Measurements from ENCODE around the gene SLX9. TPM values are rescaled to one million over a fixed set of nuclear protein-coding genes. Genes with fewer than 3 reads are reported as not detected.

The SLX9 gene
- total RNA-seq, 1 donor from 2014 or later = 33.1 TPM

GRCh38 chr21:44996983-44997936 is 57.4 kb downstream of the SLX9 start:
- no peak for TF ChIP-seq CTCF (IDR thresholded peaks at IDR 0.05; ENCODE audit: unreplicated experiment)
- H3K4me3 Mint-ChIP-seq (ENCODE audit: low read depth) = no peak overlapping the region

GRCh38 chr21:44998086-44998620 is 58.3 kb downstream of the SLX9 start:
- TF ChIP-seq CTCF (IDR thresholded peaks at IDR 0.05; ENCODE audit: unreplicated experiment) = no peak
- H3K9me3 Mint-ChIP-seq (ENCODE audit: low read depth) = no peaks in the 10 kb centered on the region
- no peak overlapping the region for H3K27ac Mint-ChIP-seq
- H3K4me3 Mint-ChIP-seq (ENCODE audit: low read depth) = no peak overlapping the region
- H3K4me1 Mint-ChIP-seq (ENCODE audit: low read depth) = peaks cover 1% of the 10 kb centered on the region
- H3K36me3 Mint-ChIP-seq (ENCODE audit: insufficient read depth) = no peaks in the 10 kb centered on the region
- no peak for DNase-seq (ENCODE audit: low spot score, unreplicated experiment)
- peaks cover 4% of the 10 kb centered on the region for H3K27me3 Mint-ChIP-seq

More at GRCh38 chr21:44996983-44997936, 57.4 kb downstream of the SLX9 start:
- Mint-ChIP-seq H3K36me3 (ENCODE audit: insufficient read depth) (no peaks in the 10 kb centered on the region), H3K27me3 (peaks cover 4% of the 10 kb centered on the region), H3K27ac (peak overlapping the region; percentile 67), H3K4me1 (ENCODE audit: low read depth) (peaks cover 1% of the 10 kb centered on the region), H3K9me3 (ENCODE audit: low read depth) (no peaks in the 10 kb centered on the region)
- no peak for DNase-seq (ENCODE audit: low spot score, unreplicated experiment)

GRCh38 chr21:44998621-44999427 is 59.0 kb downstream of the SLX9 start:
- TF ChIP-seq CTCF (IDR thresholded peaks at IDR 0.05; ENCODE audit: unreplicated experiment) = no peak
- no peaks in the 10 kb centered on the region for H3K9me3 Mint-ChIP-seq (ENCODE audit: low read depth)
- no peak for DNase-seq (ENCODE audit: low spot score, unreplicated experiment)
- H3K27me3 Mint-ChIP-seq = peaks cover 4% of the 10 kb centered on the region
- peaks cover 6% of the 10 kb centered on the region for H3K4me1 Mint-ChIP-seq (ENCODE audit: low read depth)
- H3K4me3 Mint-ChIP-seq (ENCODE audit: low read depth) = no peak overlapping the region
- no peak overlapping the region for H3K27ac Mint-ChIP-seq
- no peaks in the 10 kb centered on the region for H3K36me3 Mint-ChIP-seq (ENCODE audit: insufficient read depth)

- peaks cover 6% of the 10 kb centered on the region for H3K4me1 Mint-ChIP-seq (ENCODE audit: low read depth)
- no peak overlapping the region for H3K27ac Mint-ChIP-seq
- H3K4me3 Mint-ChIP-seq (ENCODE audit: low read depth) = no peak overlapping the region
- DNase-seq (ENCODE audit: low spot score, unreplicated experiment) = no peak
- TF ChIP-seq CTCF (IDR thresholded peaks at IDR 0.05; ENCODE audit: unreplicated experiment) = no peak
- H3K36me3 Mint-ChIP-seq (ENCODE audit: insufficient read depth) = no peaks in the 10 kb centered on the region
- peaks cover 4% of the 10 kb centered on the region for H3K27me3 Mint-ChIP-seq
- H3K9me3 Mint-ChIP-seq (ENCODE audit: low read depth) = no peaks in the 10 kb centered on the region
Measured at GRCh38 chr21:44999428-44999971, 59.7 kb downstream of the SLX9 start.
